OCI-M1 (cell line): ENCODE measurements around the gene NID1.
"Not testable (repeated sequence)": the region's sequence is repeated elsewhere in the genome, so short reads cannot be mapped to it uniquely, and the experiment has no call there.

Experiments
- DNase-seq: peaks from one replicate; lab custom pipeline; 2025; lab: John Stamatoyannopoulos, UW

Gene NID1

DNA sequence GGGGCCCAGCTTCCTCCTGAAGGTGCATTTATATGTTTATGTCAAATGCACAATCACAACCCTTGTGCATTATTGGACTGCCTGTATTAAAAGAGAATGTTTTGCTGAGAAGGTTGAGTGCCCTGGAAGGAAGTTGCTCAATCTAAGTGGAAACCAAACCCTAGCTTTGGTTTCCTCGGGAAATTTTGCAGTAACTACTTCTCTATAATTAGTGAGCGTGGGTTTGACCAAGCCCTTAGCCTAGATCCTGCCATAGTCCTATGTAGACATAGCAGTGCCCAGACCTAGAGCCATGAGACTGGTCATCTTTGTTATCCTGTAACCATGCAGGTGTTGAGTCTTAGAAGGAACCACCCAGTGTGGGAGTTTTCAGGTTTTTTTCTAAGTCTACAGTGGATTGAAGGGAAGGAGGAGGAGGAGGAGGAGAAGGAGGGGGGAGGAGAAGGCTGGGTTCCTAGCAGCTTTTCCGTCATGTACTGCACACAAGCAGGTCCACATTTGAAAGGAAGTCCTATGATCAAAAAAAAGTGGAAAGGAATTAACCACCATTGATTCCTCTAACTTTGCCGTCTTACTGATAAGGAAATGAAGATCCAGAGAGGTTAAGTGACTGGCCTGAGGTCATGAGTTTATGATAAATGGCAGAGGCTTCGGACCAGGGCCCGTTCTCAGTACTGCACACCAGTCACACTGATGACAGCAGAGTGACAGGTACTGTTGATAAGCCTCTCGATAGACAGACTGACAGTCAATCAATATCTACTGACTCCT lies 126.0 kb downstream of the NID1 start:
- no peak for DNase-seq

DNA sequence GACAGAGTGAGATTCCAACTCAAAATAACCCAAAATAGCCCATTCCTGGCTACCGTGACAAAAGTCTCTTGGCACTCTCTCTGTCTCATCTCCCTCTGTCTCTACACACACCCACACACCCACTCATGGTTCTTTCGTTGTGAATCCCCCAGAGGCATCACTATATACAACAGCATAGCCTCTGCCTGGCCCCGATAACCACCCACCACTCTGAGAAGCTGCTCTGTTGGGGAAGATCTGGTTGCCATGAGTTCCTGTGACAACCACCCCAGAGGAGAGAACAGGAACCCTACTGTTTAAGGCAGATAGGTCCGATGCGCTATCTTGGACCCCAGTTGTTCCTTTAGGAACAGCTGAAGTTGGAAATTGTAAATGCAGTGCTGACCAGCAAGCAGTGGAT lies 127.8 kb downstream of the NID1 start:
- no peak for DNase-seq

DNA sequence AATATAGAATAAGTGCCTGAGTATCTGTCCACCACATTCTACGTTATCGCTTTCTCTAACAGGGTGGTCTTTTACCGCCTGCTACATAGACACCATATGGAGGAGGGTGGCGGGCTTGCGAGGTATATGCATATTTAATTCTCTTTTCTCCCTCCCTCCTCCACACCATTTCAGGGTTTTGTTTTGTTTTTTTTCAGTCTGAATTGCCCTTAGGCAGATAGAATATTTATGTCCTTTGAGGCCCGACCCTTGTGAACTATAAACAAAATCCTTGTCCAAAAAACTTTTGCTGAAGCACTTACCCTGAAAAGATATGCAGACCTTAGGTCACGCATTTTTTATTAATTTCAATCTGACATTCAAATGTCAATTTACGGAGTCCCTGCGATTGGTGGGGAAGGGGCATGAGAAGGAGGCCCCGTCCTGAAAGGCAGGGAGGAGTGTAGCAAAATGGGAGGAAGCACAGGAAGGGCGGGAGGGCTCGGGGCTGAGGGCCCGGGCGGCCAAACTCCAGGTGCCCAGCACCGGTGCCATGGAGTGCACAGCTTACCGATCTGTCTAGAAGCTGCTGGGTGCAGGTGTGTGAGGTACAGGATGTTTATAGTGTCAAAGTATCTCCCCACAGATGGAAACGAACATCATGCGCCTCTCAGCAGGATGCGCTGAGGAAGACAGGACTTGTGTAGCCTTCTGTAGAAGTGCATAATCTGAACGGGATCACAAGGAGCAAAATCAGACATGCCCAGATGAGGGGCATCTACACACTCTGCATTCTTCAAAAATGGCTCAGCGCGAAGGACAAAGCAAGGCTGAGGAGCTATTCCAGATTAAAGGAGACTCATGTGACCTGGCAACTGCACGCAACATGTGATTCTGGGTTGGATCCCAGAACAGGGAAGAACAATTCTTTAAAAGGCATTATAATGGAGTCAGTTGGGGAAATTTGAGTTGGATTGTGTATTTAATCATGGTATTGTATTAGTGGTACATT lies 129.4 kb downstream of the NID1 start:
- DNase-seq: no peak

DNA sequence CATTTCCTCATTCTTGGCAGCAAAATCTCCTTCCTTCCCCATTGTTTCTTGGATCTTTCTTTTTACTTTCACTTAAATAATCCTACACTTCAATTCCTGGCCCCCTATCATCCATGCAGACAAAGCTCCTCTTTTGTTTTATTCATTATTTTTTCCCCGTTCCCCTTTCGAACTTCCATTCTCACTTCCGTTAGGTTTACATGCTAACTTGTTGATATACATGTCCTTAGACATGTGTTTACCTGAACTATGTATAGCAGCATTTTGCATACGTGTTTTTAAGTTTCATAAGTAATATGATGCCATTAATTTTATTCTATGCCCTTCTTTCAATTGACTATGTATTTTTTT lies 131.1 kb downstream of the NID1 start:
- DNase-seq: no peak

DNA sequence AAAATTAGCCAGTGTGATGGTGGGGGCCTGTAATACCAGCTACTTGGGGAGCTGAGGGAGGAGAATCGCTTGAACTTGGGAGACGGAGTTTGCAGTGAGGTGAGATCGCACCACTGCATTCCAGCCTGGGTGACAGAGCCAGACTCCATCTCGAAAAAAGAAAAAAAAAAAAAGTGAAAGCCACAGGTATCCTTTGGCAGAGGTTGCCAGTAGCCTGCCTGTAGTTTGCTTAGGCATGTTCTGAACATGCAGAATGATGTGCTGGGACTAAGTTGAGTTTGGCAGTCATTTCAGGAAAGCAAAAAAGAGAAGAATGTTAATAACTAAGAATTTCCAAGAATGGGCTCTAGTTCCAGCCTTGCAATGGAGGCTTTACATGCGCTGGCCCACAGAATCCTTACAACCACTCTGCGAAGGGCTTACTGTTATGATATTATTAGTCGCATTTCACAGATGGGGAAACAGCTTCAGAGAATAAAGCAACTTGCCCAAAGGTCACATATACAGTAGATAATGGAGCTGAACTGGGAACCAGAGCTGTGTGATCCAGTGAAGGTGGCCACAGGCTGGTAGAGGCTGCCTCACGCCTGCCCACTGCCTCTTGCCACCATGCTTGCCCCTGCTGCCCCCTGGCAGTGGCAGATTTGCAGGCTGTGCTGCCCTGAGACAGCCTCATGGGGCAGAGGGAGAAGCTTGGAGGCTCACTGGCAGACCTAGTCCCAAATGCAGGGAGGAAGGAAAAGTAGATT lies 131.7 kb downstream of the NID1 start:
- no peak for DNase-seq

DNA sequence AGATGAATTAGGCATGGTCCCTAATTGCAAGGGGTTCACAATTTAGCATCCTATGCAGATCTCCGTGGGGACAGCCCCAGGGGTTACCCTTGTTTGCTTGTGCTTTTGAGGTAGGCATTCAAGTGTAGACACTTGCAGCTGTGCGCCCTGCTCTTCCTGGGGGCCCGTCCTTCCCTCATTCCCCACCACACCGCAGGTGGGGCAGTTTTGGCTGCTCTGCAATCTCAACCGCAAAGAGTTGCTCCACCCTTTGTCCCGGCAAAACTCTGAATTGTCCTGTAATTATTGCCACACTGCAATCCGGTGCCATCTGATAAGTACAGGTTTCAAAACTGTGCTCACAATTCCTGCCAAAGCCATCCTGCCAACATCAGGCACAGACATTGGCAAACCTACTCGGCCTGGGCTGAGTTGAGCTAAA lies 132.8 kb downstream of the NID1 start:
- DNase-seq: peak; percentile 20

DNA sequence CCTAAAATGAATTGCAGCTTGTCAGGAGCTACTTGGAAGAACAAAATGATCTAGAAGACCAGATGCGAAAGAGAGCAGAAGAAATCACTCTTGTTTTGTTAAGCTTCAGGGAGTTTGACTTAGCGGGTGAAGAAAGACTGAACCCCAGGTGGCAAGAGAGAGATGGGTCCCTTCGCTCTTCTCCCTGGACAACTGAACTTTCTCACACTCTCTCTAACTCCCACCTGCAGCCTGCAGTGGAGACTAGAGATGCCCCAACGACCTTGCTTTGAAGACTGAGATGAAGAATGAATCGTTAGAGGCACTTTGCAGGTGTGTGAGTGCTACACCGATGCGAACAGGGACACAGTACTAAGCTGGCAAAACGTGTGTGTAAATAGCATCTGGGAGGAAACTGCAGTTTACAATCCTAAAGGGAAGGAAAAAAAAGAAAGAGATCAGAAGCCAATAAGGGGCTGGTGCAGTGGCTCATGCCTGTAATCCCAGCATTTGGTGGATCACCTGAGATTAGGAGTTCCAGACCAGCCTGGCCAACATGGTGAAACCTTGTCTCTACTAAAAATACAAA lies 133.6 kb downstream of the NID1 start:
- DNase-seq: no peak

DNA sequence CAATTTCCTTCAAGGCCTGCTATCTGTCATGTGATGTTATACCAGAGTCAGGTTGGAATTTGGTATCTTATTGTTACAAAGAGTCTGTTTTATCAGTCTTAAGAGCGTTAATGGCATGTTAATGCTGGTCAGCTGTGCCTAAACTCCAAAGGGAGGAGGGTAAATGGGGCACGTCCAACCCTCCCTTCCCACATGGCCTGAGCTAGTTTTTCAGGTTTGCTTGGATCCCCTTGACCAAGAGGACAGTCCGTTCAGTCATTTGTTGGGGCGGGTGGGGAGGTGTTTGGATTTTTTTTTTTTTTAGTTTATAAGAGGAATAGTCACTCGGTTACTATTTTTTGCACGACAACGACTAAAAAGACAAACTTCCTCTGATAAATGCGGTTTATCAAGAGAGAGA lies 134.3 kb downstream of the NID1 start:
- DNase-seq: no peak

DNA sequence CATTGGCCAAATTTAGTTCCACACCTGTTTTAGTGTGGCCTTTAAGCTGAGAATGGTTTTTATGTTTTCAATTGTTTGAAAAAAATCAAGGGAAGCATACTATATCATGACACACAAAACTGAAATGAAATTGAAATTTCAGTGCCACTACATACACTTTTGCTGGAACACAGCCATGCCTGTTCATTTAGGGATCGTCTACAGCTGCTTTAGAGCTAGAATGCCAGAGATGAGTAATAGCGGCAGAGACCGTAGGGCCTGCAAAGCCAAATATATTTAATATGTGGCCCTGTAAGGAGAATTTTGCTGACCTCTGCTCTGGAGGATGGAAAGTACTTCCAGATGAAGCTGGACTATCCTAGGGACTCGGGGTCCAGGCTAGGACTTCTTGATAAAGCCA lies 135.7 kb downstream of the NID1 start:
- DNase-seq: no peak

DNA sequence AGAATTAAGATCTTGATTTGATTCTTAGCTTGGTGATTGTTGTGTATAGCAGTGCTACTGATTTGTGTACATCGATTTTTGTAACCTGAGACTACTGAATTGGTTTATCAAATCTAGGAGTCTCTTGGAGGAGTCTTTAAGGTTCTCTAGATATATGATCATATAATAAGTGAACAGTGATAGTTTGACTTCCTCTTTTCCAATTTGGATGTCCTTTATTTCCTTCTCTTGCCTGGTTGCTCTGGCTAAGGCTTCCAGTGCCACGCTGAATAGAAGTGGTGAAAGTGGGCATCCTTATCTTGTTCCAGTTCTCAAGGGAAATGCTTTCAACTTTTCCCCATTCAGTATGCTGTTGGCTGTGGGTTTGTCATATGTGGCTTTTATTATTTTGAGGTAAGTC lies 136.7 kb downstream of the NID1 start:
- peak; percentile 16 for DNase-seq

DNA sequence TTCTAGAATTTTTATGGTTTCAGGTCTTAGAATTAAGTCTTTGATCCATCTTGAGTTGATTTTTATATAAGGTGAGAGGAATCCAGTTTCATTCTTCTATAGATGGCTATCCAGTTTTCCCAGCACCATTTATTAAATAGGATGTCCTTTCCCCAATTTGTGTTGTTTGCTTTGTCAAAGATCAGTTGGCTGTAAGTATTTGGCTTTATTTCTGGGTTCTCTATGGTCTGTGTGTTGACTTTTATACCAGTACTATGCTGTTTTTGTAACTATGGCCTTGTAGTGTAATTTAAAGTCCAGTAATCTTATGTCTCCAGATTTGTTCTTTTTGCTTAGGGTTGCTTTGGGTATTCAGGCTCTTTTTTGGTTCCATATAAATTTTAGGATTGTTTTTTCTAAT lies 137.3 kb downstream of the NID1 start:
- DNase-seq: not testable (repeated sequence)
